Chondrocyte (in vitro differentiated cells): ENCODE data around the gene NUDT21. TPM values are rescaled to one million over a fixed set of nuclear protein-coding genes. Genes with fewer than 3 reads are reported as not detected.

Experiments used
- DNase-seq: peaks from one replicate; pipeline ENCODE4 v3.0.0; 2021; ENCODE audit warnings: mixed read lengths, low spot score
- H3K27ac Mint-ChIP-seq: one replicate; pipeline ENCODE4 v1.8.0; 2021; ENCODE audit warnings: mild to moderate bottlenecking, moderate library complexity, mixed read lengths; ENCODE audit not compliant: unreplicated experiment
- H3K27me3 Mint-ChIP-seq: 2 replicates; pipeline ENCODE4 v1.8.0; 2021; ENCODE audit warnings: low read depth, mixed read lengths
- H3K36me3 Mint-ChIP-seq: 2 replicates; pipeline ENCODE4 v1.8.0; 2021; ENCODE audit warnings: low read depth, mixed read lengths
- H3K4me1 Mint-ChIP-seq: 2 replicates; pipeline ENCODE4 v1.8.0; 2021; ENCODE audit warnings: low read depth, mild to moderate bottlenecking, mixed read lengths
- H3K4me3 Mint-ChIP-seq: one replicate; pipeline ENCODE4 v1.8.0; 2021; ENCODE audit warnings: mild to moderate bottlenecking, moderate library complexity, mixed read lengths; ENCODE audit not compliant: unreplicated experiment
- H3K9me3 Mint-ChIP-seq: 2 replicates; pipeline ENCODE4 v1.8.0; 2021; ENCODE audit warnings: low read depth, mixed read lengths
- total RNA-seq: library from RNA; stranded (reverse); gene quantifications from 3 replicates; pipeline ENCODE4 v1.2.1, GENCODE V29; 2021
- TF ChIP-seq, protein P1 (sequence below): fragments of 200-600 bp; sonication (generic); IDR thresholded peaks from 2 replicates; pipeline ENCODE4 v1.5.0; 2021; ENCODE audit warnings: antibody characterized with exemption, mild to moderate bottlenecking, moderate library complexity

NUDT21 gene
- total RNA-seq, 1 donor from 2014 or later: 69.0 TPM

- H3K4me1 Mint-ChIP-seq: no peaks in the 10 kb centered on the region
- H3K9me3 Mint-ChIP-seq: no peaks in the 10 kb centered on the region
- DNase-seq: no peak
These were observed 36.9 kb upstream of the NUDT21 start for GRCh38 chr16:56488035-56488434.

DNA sequence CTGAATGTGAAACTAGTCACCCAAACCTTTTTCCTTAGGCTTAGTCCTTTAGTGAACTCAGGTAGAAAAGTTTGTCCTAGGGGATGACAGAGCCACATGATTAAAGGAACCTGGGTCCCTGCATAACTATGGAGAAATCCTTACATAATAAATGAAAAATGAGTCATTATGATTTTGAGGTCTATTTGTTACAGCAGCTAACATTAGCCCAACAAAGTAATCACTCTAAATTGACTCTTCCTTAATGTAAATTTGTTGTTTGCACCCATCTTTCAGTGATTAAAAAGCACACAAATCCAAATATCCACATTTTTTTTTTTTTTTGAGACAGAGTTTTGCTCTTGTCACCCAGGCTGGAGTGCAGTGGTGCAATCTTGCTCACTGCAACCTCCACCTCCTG, 32.3 kb upstream of the NUDT21 start:
- H3K27ac Mint-ChIP-seq: no peak overlapping the region
- peaks cover 16% of the 10 kb centered on the region for H3K36me3 Mint-ChIP-seq
- no peaks in the 10 kb centered on the region for H3K27me3 Mint-ChIP-seq
- no peak for DNase-seq
- no peak overlapping the region for H3K4me3 Mint-ChIP-seq
- H3K9me3 Mint-ChIP-seq: no peaks in the 10 kb centered on the region
- TF ChIP-seq, protein P1, sequence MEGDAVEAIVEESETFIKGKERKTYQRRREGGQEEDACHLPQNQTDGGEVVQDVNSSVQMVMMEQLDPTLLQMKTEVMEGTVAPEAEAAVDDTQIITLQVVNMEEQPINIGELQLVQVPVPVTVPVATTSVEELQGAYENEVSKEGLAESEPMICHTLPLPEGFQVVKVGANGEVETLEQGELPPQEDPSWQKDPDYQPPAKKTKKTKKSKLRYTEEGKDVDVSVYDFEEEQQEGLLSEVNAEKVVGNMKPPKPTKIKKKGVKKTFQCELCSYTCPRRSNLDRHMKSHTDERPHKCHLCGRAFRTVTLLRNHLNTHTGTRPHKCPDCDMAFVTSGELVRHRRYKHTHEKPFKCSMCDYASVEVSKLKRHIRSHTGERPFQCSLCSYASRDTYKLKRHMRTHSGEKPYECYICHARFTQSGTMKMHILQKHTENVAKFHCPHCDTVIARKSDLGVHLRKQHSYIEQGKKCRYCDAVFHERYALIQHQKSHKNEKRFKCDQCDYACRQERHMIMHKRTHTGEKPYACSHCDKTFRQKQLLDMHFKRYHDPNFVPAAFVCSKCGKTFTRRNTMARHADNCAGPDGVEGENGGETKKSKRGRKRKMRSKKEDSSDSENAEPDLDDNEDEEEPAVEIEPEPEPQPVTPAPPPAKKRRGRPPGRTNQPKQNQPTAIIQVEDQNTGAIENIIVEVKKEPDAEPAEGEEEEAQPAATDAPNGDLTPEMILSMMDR: no peak
- peaks cover 32% of the 10 kb centered on the region for H3K4me1 Mint-ChIP-seq

More at GRCh38 chr16:56488035-56488434, 36.9 kb upstream of the NUDT21 start:
- TF ChIP-seq, protein P1: no peak
- peaks cover 18% of the 10 kb centered on the region for H3K36me3 Mint-ChIP-seq
- H3K27ac Mint-ChIP-seq: no peak overlapping the region
- H3K27me3 Mint-ChIP-seq: no peaks in the 10 kb centered on the region
- H3K4me3 Mint-ChIP-seq: no peak overlapping the region

- Mint-ChIP-seq H3K9me3 (no peaks in the 10 kb centered on the region), H3K36me3 (peaks cover 16% of the 10 kb centered on the region), H3K27me3 (no peaks in the 10 kb centered on the region), H3K4me1 (peaks cover 34% of the 10 kb centered on the region), H3K27ac (no peak overlapping the region), H3K4me3 (no peak overlapping the region)
- TF ChIP-seq, protein P1: no peak
- DNase-seq: no peak
These were observed 31.6 kb upstream of the NUDT21 start for GRCh38 chr16:56482683-56483236.

DNA sequence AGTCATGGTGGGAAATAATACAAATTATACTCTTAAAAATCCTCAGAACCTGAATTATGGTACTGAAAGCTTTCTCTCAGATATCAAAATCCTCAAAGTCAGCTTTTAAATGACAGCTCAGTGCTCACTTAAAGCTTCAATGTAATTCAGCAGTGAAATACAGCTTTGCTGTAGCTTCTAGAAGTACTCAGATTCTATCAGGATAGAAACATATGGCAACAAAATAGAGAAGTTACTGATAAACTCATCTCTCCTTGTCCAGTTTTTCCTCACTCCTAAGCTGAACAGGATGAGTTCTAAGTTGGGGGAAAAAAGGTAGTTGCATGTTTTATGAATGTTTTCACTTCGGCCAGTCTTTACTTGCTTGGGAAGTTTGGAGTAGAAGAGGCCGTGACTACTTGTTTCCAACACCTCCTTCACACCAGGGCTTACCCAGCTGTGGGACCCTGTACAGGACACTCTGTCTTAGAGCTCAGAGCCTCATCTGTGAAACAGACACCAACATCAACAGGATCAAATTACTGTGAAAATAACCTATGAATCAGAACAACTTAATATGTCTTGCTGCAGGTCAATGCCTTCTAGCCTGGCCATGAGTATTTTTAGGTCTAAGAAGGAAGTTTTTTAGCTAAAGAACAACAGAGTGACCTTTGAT, 30.5 kb upstream of the NUDT21 start:
- H3K9me3 Mint-ChIP-seq: no peaks in the 10 kb centered on the region
- DNase-seq: no peak
- TF ChIP-seq, protein P1: no peak
- no peaks in the 10 kb centered on the region for H3K27me3 Mint-ChIP-seq
- peaks cover 22% of the 10 kb centered on the region for H3K36me3 Mint-ChIP-seq
- no peak overlapping the region for H3K4me3 Mint-ChIP-seq
- H3K4me1 Mint-ChIP-seq: peaks cover 45% of the 10 kb centered on the region
- peak overlapping the region; percentile 72 for H3K27ac Mint-ChIP-seq

- H3K27me3 Mint-ChIP-seq: no peaks in the 10 kb centered on the region
- no peak overlapping the region for H3K27ac Mint-ChIP-seq
- H3K4me3 Mint-ChIP-seq: no peak overlapping the region
- H3K4me1 Mint-ChIP-seq: peaks cover 50% of the 10 kb centered on the region
- H3K9me3 Mint-ChIP-seq: no peaks in the 10 kb centered on the region
- DNase-seq: no peak
- peaks cover 25% of the 10 kb centered on the region for H3K36me3 Mint-ChIP-seq
- TF ChIP-seq, protein P1: no peak
These were observed 29.8 kb upstream of the NUDT21 start for GRCh38 chr16:56480776-56481467.
